ENCODE data around the gene GPR84.
"Not testable (repeated sequence)": the region's sequence is repeated elsewhere in the genome, so short reads cannot be mapped to it uniquely, and the experiment has no call there.

Gene GPR84

DNA sequence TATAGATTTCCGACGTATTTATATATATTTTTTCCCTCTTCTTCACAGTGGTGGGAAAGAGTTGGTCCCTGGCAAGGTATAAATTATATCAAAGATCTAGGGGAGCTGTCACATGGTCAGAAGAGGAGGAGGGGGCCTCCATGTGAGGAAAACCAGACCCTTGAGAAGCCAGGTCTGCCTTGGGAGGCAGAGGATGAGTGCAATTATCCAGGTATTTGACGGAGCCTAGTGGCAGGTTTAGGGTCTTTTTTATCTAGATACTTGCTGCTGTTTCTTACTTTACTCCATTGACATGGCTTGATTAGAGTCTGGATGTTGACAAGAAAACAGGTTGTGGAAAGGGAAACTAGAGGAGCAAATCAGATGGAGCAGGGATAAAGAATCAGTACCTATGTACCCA, 33.8 kb downstream of the GPR84 start:
- Histone ChIP-seq H3K9me3 (ENCODE audit: low read length) (no peaks in the 10 kb centered on the region), H3K27me3 (ENCODE audit: insufficient read depth, low read length) (no peaks in the 10 kb centered on the region), H3K9me2 (ENCODE audit: low read depth, low read length) (no peaks in the 10 kb centered on the region), H4K20me1 (ENCODE audit: insufficient read depth, low read length) (no peaks in the 10 kb centered on the region), H3K79me2 (ENCODE audit: insufficient read depth, low read length) (peaks cover 3% of the 10 kb centered on the region), H3K36me3 (ENCODE audit: insufficient read depth, low read length) (peaks cover 5% of the 10 kb centered on the region; the same call in 1 of the 2 replicates), H3K4me1 (ENCODE audit: insufficient read depth, low read length, severe bottlenecking) (peaks cover 15% of the 10 kb centered on the region), H3K27ac (ENCODE audit: low read depth, low read length, poor library complexity, severe bottlenecking) (no peak overlapping the region), H3F3A (ENCODE audit: insufficient read depth, low read length) (no peaks in the 10 kb centered on the region), H3K9ac (ENCODE audit: low read length) (no peak overlapping the region), H3K4me2 (ENCODE audit: low read length) (no peak overlapping the region), H2AFZ (ENCODE audit: low read length) (no peak overlapping the region), H3K4me3 (ENCODE audit: low read depth, low read length, poor library complexity, severe bottlenecking) (no peak overlapping the region)
- TF ChIP-seq EZH2 (IDR thresholded peaks at IDR 0.05; ENCODE audit: borderline replicate concordance, low read length) (no peak), CTCF (IDR thresholded peaks at IDR 0.05; ENCODE audit: low read length) (no peak)

DNA sequence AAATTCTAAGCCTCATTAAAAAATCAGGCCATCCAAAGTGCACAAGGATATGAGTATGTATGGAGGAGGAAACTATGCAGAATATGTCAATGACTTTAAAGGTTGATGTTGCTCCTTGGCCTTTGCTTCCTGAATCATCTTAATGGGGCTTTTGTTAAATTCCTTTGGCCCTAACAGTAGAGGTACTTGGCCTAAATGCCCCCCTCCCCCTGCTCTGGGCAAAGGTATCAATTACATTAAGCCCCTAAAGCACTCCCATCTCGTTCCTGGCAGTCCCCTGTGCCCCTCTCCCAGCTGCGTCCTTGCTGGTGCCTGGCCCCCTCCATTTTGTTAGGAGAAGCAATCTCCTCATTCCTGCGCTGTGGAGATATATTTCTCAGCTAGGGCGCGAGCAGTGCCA, 34.5 kb downstream of the GPR84 start:
- Histone ChIP-seq H3F3A (ENCODE audit: insufficient read depth, low read length) (no peaks in the 10 kb centered on the region), H3K4me2 (ENCODE audit: low read length) (no peak overlapping the region), H3K27me3 (ENCODE audit: insufficient read depth, low read length) (no peaks in the 10 kb centered on the region), H2AFZ (ENCODE audit: low read length) (no peak overlapping the region), H3K9me3 (ENCODE audit: low read length) (no peaks in the 10 kb centered on the region), H3K4me1 (ENCODE audit: insufficient read depth, low read length, severe bottlenecking) (peaks cover 11% of the 10 kb centered on the region), H3K9me2 (ENCODE audit: low read depth, low read length) (no peaks in the 10 kb centered on the region), H4K20me1 (ENCODE audit: insufficient read depth, low read length) (no peaks in the 10 kb centered on the region), H3K9ac (ENCODE audit: low read length) (no peak overlapping the region), H3K27ac (ENCODE audit: low read depth, low read length, poor library complexity, severe bottlenecking) (no peak overlapping the region), H3K4me3 (ENCODE audit: low read depth, low read length, poor library complexity, severe bottlenecking) (no peak overlapping the region), H3K79me2 (ENCODE audit: insufficient read depth, low read length) (peaks cover 6% of the 10 kb centered on the region), H3K36me3 (ENCODE audit: insufficient read depth, low read length) (peaks cover 5% of the 10 kb centered on the region; the same call in 1 of the 2 replicates)
- TF ChIP-seq EZH2 (IDR thresholded peaks at IDR 0.05; ENCODE audit: borderline replicate concordance, low read length) (no peak), CTCF (IDR thresholded peaks at IDR 0.05; ENCODE audit: low read length) (no peak)

DNA sequence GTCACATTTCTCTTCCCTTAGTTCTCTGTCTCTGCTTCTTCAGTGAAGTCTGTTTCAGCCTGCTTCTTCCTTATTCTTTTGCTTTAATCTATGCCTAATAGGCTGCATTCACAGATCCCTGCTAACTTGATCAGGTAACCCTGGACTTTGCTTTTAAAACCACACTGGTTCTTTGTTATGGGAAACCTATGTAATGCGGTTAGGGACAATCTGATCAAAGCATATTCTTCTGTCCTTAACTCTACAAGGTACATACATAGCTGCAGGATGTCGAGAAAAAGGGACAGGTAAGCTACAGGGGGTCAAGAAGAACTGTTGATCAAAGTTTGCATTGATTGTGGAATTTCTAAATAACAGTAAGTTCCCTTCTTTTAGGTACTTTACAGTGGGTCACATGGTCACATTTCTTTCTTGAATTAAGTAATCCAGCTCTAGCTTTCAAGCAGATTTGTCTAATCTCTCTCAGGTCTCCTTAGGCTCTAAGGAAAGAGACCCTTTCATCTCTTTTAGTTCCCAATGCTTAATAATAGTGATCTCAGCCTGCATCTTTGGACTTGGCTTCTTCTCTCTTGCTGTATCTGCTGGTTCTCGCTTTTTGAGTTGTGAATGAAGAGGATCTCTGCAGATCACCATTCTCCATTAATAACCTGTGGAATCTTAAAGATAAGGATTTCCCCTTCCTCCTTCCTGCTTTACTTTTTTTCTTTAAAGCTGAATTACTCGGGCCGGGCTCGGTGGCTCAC, 35.5 kb downstream of the GPR84 start:
- no peak overlapping the region for H3K4me3 ChIP-seq (ENCODE audit: low read depth, low read length, poor library complexity, severe bottlenecking)
- H3K9me3 ChIP-seq (ENCODE audit: low read length) = no peaks in the 10 kb centered on the region
- H3K9ac ChIP-seq (ENCODE audit: low read length) = no peak overlapping the region
- no peak overlapping the region for H2AFZ ChIP-seq (ENCODE audit: low read length)
- no peak overlapping the region for H3K27ac ChIP-seq (ENCODE audit: low read depth, low read length, poor library complexity, severe bottlenecking)
- peaks cover 6% of the 10 kb centered on the region for H3K79me2 ChIP-seq (ENCODE audit: insufficient read depth, low read length)
- H4K20me1 ChIP-seq (ENCODE audit: insufficient read depth, low read length) = no peaks in the 10 kb centered on the region
- H3K4me2 ChIP-seq (ENCODE audit: low read length) = no peak overlapping the region
- no peaks in the 10 kb centered on the region for H3F3A ChIP-seq (ENCODE audit: insufficient read depth, low read length)
- H3K9me2 ChIP-seq (ENCODE audit: low read depth, low read length) = no peaks in the 10 kb centered on the region
- peaks cover 14% of the 10 kb centered on the region for H3K4me1 ChIP-seq (ENCODE audit: insufficient read depth, low read length, severe bottlenecking)
- no peak for TF ChIP-seq EZH2 (IDR thresholded peaks at IDR 0.05; ENCODE audit: borderline replicate concordance, low read length)
- no peak for TF ChIP-seq CTCF (IDR thresholded peaks at IDR 0.05; ENCODE audit: low read length)
- H3K27me3 ChIP-seq (ENCODE audit: insufficient read depth, low read length) = no peaks in the 10 kb centered on the region
- H3K36me3 ChIP-seq (ENCODE audit: insufficient read depth, low read length) = peaks cover 5% of the 10 kb centered on the region; the same call in 1 of the 2 replicates

GRCh38 chr12:54325442-54326109, 38.7 kb downstream of the GPR84 start:
- H3K4me3 ChIP-seq (ENCODE audit: low read depth, low read length, poor library complexity, severe bottlenecking) = peak overlapping the region; percentile 94
- not testable (repeated sequence) for H2AFZ ChIP-seq (ENCODE audit: low read length); H3F3A ChIP-seq (ENCODE audit: insufficient read depth, low read length); H4K20me1 ChIP-seq (ENCODE audit: insufficient read depth, low read length); H3K79me2 ChIP-seq (ENCODE audit: insufficient read depth, low read length); H3K27ac ChIP-seq (ENCODE audit: low read depth, low read length, poor library complexity, severe bottlenecking); H3K9me2 ChIP-seq (ENCODE audit: low read depth, low read length); H3K9me3 ChIP-seq (ENCODE audit: low read length); H3K27me3 ChIP-seq (ENCODE audit: insufficient read depth, low read length); H3K36me3 ChIP-seq (ENCODE audit: insufficient read depth, low read length)
- peak overlapping the region; percentile 83 for H3K4me2 ChIP-seq (ENCODE audit: low read length)
- peaks cover 14% of the 10 kb centered on the region for H3K4me1 ChIP-seq (ENCODE audit: insufficient read depth, low read length, severe bottlenecking)
- peak overlapping the region; percentile 92 for H3K9ac ChIP-seq (ENCODE audit: low read length)

Data from OCI-LY1 (cell line).